Measurements from ENCODE around the gene CSNK1A1. TPM values are rescaled to one million over a fixed set of nuclear protein-coding genes. Genes with fewer than 3 reads are reported as not detected.
A peak's percentile ranks its signal among the peaks of the same experiment; 100 is the strongest.

The CSNK1A1 gene
- total RNA-seq, 2 experiments from 2014 or later = 176 to 187 TPM

- TF ChIP-seq EZH2phosphoT487 (IDR thresholded peaks at IDR 0.05; ENCODE audit: borderline replicate concordance, low read depth, low read length) (no peak), CTCF (conservative IDR thresholded peaks at IDR 0.05; ENCODE audit: low read length) (no peak)
- H3K4me2 ChIP-seq (ENCODE audit: low read length) = peak overlapping the region; percentile 88
- peaks cover 32% of the 10 kb centered on the region for H3K4me1 ChIP-seq (ENCODE audit: insufficient read depth, low read length, poor library complexity, severe bottlenecking)
- H3K4me3 ChIP-seq (ENCODE audit: low read depth, low read length, poor library complexity, severe bottlenecking) = peak overlapping the region; percentile 98
- no peak overlapping the region for H2AFZ ChIP-seq (ENCODE audit: low read length)
- H3K79me2 ChIP-seq (ENCODE audit: insufficient read depth, low read depth, low read length) = peaks cover 75% of the 10 kb centered on the region
- H4K20me1 ChIP-seq (ENCODE audit: insufficient read depth, low read length) = peaks cover 16% of the 10 kb centered on the region; the same call in 1 of the 2 replicates
- peaks cover 63% of the 10 kb centered on the region for H3K36me3 ChIP-seq (ENCODE audit: insufficient read depth, low read length)
- ChIA-PET POLR2A (interaction anchor here (0.6 to 3.1 kb wide), 15 partner anchors 13 to 205 kb away, joined by 3 to 14 read pairs (median 5); partner anchors contain the start of genes GRPEL2 and PCYOX1L), CTCF (ENCODE audit: unreplicated experiment) (no interaction called here)
- H3K9me3 ChIP-seq (ENCODE audit: low read length) = no peaks in the 10 kb centered on the region
- intact Hi-C loops (cut with micrococcal nuclease; ENCODE audit: unreplicated experiment) = loop anchor here (5.0 kb wide), 3 partner anchors 202 to 717 kb away; partner anchors contain the start of genes GRPEL2, HMGXB3 and TIGD6
- DNase-seq (ENCODE audit: low spot score) = peak; percentile 85
- no TSS peak for BruUV-seq (replicated peaks)
- H3K9me2 ChIP-seq (ENCODE audit: insufficient read depth, low read length) = no peaks in the 10 kb centered on the region
- peak overlapping the region; percentile 83 for H3K27ac ChIP-seq (ENCODE audit: low read depth, low read length, poor library complexity, severe bottlenecking)
Measured at GRCh38 chr5:149549461-149550267, 1.6 kb downstream of the CSNK1A1 start.

- BruUV-seq (replicated peaks) = no TSS peak
- ChIA-PET CTCF (ENCODE audit: unreplicated experiment) (no interaction called here), POLR2A (interaction anchor here (0.6 to 1.1 kb wide), 3 partner anchors 14 to 38 kb away, joined by 3 to 5 read pairs (median 3); no protein-coding TSS in a partner anchor)
- Histone ChIP-seq H3K4me2 (ENCODE audit: low read length) (peak overlapping the region; percentile 38; the same call in 1 of the 2 replicates), H3K79me2 (ENCODE audit: insufficient read depth, low read depth, low read length) (peaks cover 90% of the 10 kb centered on the region), H4K20me1 (ENCODE audit: insufficient read depth, low read length) (peaks cover 22% of the 10 kb centered on the region), H3K36me3 (ENCODE audit: insufficient read depth, low read length) (peaks cover 82% of the 10 kb centered on the region), H3K27ac (ENCODE audit: low read depth, low read length, poor library complexity, severe bottlenecking) (no peak overlapping the region), H2AFZ (ENCODE audit: low read length) (no peak overlapping the region), H3K9me2 (ENCODE audit: insufficient read depth, low read length) (no peaks in the 10 kb centered on the region), H3K4me3 (ENCODE audit: low read depth, low read length, poor library complexity, severe bottlenecking) (peak overlapping the region; percentile 7), H3K4me1 (ENCODE audit: insufficient read depth, low read length, poor library complexity, severe bottlenecking) (peaks cover 23% of the 10 kb centered on the region), H3K9me3 (ENCODE audit: low read length) (no peaks in the 10 kb centered on the region)
- intact Hi-C loops (cut with micrococcal nuclease; ENCODE audit: unreplicated experiment) = no loop called here
- TF ChIP-seq EZH2phosphoT487 (IDR thresholded peaks at IDR 0.05; ENCODE audit: borderline replicate concordance, low read depth, low read length) (no peak), CTCF (conservative IDR thresholded peaks at IDR 0.05; ENCODE audit: low read length) (no peak)
- no peak for DNase-seq (ENCODE audit: low spot score)
Measured at GRCh38 chr5:149546974-149547373, 4.3 kb downstream of the CSNK1A1 start.

- Histone ChIP-seq H3K4me3 (ENCODE audit: low read depth, low read length, poor library complexity, severe bottlenecking) (no peak overlapping the region), H2AFZ (ENCODE audit: low read length) (no peak overlapping the region), H4K20me1 (ENCODE audit: insufficient read depth, low read length) (peaks cover 28% of the 10 kb centered on the region), H3K36me3 (ENCODE audit: insufficient read depth, low read length) (peaks cover 92% of the 10 kb centered on the region), H3K9me2 (ENCODE audit: insufficient read depth, low read length) (no peaks in the 10 kb centered on the region), H3K4me1 (ENCODE audit: insufficient read depth, low read length, poor library complexity, severe bottlenecking) (peaks cover 23% of the 10 kb centered on the region), H3K9me3 (ENCODE audit: low read length) (no peaks in the 10 kb centered on the region), H3K79me2 (ENCODE audit: insufficient read depth, low read depth, low read length) (peaks cover 96% of the 10 kb centered on the region), H3K27ac (ENCODE audit: low read depth, low read length, poor library complexity, severe bottlenecking) (no peak overlapping the region), H3K4me2 (ENCODE audit: low read length) (no peak overlapping the region)
- no peak for DNase-seq (ENCODE audit: low spot score)
- ChIA-PET CTCF (ENCODE audit: unreplicated experiment) (no interaction called here), POLR2A (interaction anchor here (0.6 to 3.3 kb wide), 4 partner anchors 16 to 72 kb away, joined by 3 to 17 read pairs (median 6); no protein-coding TSS in a partner anchor)
- no TSS peak for BruUV-seq (replicated peaks)
- TF ChIP-seq CTCF (conservative IDR thresholded peaks at IDR 0.05; ENCODE audit: low read length) (no peak), EZH2phosphoT487 (IDR thresholded peaks at IDR 0.05; ENCODE audit: borderline replicate concordance, low read depth, low read length) (no peak)
- intact Hi-C loops (cut with micrococcal nuclease; ENCODE audit: unreplicated experiment) = no loop called here
Measured at GRCh38 chr5:149545327-149545726, 5.9 kb downstream of the CSNK1A1 start.
